ENCODE measurements around the gene SH3GL3. TPM values are rescaled to one million over a fixed set of nuclear protein-coding genes. Genes with fewer than 3 reads are reported as not detected.

Gene SH3GL3
- total and polyA plus RNA-seq, 10 donors = 0.06 TPM; not detected in 9

GRCh38 chr15:83487519-83487918 lies 40.4 kb downstream of the SH3GL3 start:
- peaks cover 0 to 16% (median 0%) of the 10 kb centered on the region in 7 donors for H3K27me3 ChIP-seq (replicated peaks in 1 of 7)
- H3K27ac ChIP-seq = no peak overlapping the region
- H3K36me3 ChIP-seq = no peaks in the 10 kb centered on the region
- 86 to 97% (median 87%) methylated on average over 3 of the region's 3 CpGs for WGBS, 5 donors
- DNase-seq = no peak
- peaks cover 0 to 24% (median 11%) of the 10 kb centered on the region in 8 donors for H3K9me3 ChIP-seq
- intact Hi-C loops (cut with DNase I; ENCODE audit: low total_unique reads) = no loop called here
- no peaks in the 10 kb centered on the region for H3K4me1 ChIP-seq
- no peak overlapping the region for H3K4me3 ChIP-seq
- TF ChIP-seq CTCF (IDR thresholded peaks at IDR 0.05 in 8 of 11, conservative IDR thresholded peaks at IDR 0.05 in 3 of 11) = no peak
- TF ChIP-seq POLR2A (IDR thresholded peaks at IDR 0.05) = no peak
- TF ChIP-seq POLR2AphosphoS5 (IDR thresholded peaks at IDR 0.05) = no peak

GRCh38 chr15:83489690-83490089 lies 42.5 kb downstream of the SH3GL3 start:
- no peak for DNase-seq
- no peak overlapping the region for H3K27ac ChIP-seq
- intact Hi-C loops (cut with DNase I; ENCODE audit: low total_unique reads) = no loop called here
- no peak overlapping the region for H3K4me3 ChIP-seq
- H3K4me1 ChIP-seq = no peaks in the 10 kb centered on the region
- H3K36me3 ChIP-seq = no peaks in the 10 kb centered on the region
- 83 to 92% (median 88%) methylated on average over 2 of the region's 2 CpGs for WGBS, 5 donors
- peaks cover 0 to 12% (median 7%) of the 10 kb centered on the region in 8 donors for H3K9me3 ChIP-seq
- TF ChIP-seq POLR2AphosphoS5 (IDR thresholded peaks at IDR 0.05) = no peak
- no peak for TF ChIP-seq POLR2A (IDR thresholded peaks at IDR 0.05)
- no peak for TF ChIP-seq CTCF (IDR thresholded peaks at IDR 0.05 in 8 of 11, conservative IDR thresholded peaks at IDR 0.05 in 3 of 11)
- H3K27me3 ChIP-seq (replicated peaks in 1 of 7) = peaks cover 0 to 19% (median 0%) of the 10 kb centered on the region in 7 donors

GRCh38 chr15:83491486-83491885 lies 44.3 kb downstream of the SH3GL3 start:
- H3K27ac ChIP-seq = no peak overlapping the region
- intact Hi-C loops (cut with DNase I; ENCODE audit: low total_unique reads) = no loop called here
- no peak for TF ChIP-seq CTCF (IDR thresholded peaks at IDR 0.05 in 8 of 11, conservative IDR thresholded peaks at IDR 0.05 in 3 of 11)
- TF ChIP-seq POLR2AphosphoS5 (IDR thresholded peaks at IDR 0.05) = no peak
- TF ChIP-seq POLR2A (IDR thresholded peaks at IDR 0.05) = no peak
- no peak overlapping the region for H3K4me3 ChIP-seq
- DNase-seq = no peak
- WGBS, 5 donors = 69 to 80% (median 70%) methylated on average over 5 of the region's 5 CpGs
- H3K4me1 ChIP-seq = no peaks in the 10 kb centered on the region
- peaks cover 0 to 21% (median 0%) of the 10 kb centered on the region in 7 donors for H3K27me3 ChIP-seq (replicated peaks in 1 of 7)
- peaks cover 0 to 9% (median 3%) of the 10 kb centered on the region in 8 donors for H3K9me3 ChIP-seq
- H3K36me3 ChIP-seq = no peaks in the 10 kb centered on the region

GRCh38 chr15:83496766-83497165 lies 49.6 kb downstream of the SH3GL3 start:
- 46 to 77% (median 57%) methylated on average over 1 of the region's 1 CpG for WGBS, 5 donors
- peaks cover 0 to 20% (median 12%) of the 10 kb centered on the region in 8 donors for H3K9me3 ChIP-seq
- no peaks in the 10 kb centered on the region for H3K36me3 ChIP-seq
- no peak for DNase-seq
- no peaks in the 10 kb centered on the region for H3K4me1 ChIP-seq
- TF ChIP-seq POLR2A (IDR thresholded peaks at IDR 0.05) (no peak), CTCF (IDR thresholded peaks at IDR 0.05 in 8 of 11, conservative IDR thresholded peaks at IDR 0.05 in 3 of 11) (no peak), POLR2AphosphoS5 (IDR thresholded peaks at IDR 0.05) (no peak)
- no peak overlapping the region for H3K4me3 ChIP-seq
- peaks cover 0 to 5% (median 0%) of the 10 kb centered on the region in 7 donors for H3K27me3 ChIP-seq (replicated peaks in 1 of 7)
- no peak overlapping the region for H3K27ac ChIP-seq
- intact Hi-C loops (cut with DNase I; ENCODE audit: low total_unique reads) = no loop called here
